ENCODE data around the gene GPR108.

The GPR108 gene

DNA sequence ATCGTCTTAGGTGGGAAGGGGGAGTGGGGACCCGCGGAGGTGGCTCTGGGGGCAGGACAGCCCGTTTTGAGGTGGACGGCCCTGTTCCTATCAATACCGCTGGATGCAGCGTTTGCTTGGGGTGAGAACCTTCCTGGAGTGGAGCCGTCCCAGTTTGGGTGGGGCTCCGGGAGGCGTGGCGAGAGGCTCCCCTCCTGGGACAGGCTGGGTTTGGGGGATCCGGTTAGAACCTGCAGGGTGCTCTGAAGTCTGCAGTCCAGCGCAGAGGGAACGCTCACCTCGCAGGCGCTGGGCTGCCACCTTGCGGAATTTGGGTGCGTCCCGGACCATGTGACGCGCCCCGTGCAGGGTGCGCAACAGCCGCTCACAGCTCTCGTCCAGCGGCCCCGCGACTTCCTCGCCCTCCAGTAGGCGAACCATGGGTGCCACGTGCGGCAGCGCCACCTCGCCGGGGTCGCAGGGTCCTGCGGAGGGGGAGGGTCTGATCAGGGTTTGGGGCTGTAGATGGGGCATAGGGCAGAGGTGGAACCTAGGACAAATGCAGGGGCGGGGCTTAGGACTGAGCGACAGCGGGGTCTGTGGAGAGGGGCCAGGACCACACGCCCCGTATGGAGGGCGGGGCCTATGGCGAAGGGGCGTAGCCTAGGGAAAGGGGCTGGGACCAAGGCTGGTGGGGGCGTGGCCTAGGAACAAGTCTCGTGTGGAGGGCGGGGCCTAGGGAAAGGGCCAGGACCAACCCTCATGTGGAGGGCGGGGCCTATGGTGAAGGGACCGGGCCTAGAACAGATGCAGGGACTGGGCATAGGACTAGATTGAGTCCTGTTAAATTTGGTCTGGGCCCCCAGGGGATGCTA lies 16.0 kb upstream of the GPR108 start:
- H3K4me3 ChIP-seq (ENCODE audit: low read depth, low read length): no peak overlapping the region
- POLR2A ChIA-PET: no interaction called here
- CTCF ChIA-PET: no interaction called here
- H3K4me1 ChIP-seq (ENCODE audit: control insufficient read depth, insufficient read depth, low read length): no peaks in the 10 kb centered on the region
- H3K36me3 ChIP-seq (ENCODE audit: control insufficient read depth in 2 of 2, insufficient read depth in 1 of 2, low read length in 2 of 2): peaks cover 22 to 46% of the 10 kb centered on the region in 2 experiments
- no peak overlapping the region for H3K27ac ChIP-seq (ENCODE audit: extremely low read depth, low read depth, low read length)
- no peaks in the 10 kb centered on the region for H3K9me3 ChIP-seq (ENCODE audit: control insufficient read depth, insufficient read depth, low read depth, low read length)
- TF ChIP-seq KLF7 (tag by site-specific recombination; IDR thresholded peaks at IDR 0.05; ENCODE audit: borderline replicate concordance) (no peak), SP2 (tag by site-specific recombination; IDR thresholded peaks at IDR 0.05) (peak; percentile 55), ZNF433 (tag by site-specific recombination; IDR thresholded peaks at IDR 0.05; ENCODE audit: low read depth) (no peak), KLF9 (tag by site-specific recombination; IDR thresholded peaks at IDR 0.05; ENCODE audit: low read depth) (peak; percentile 47; the same call in 1 of the 2 replicates), ZFP69B (tag by site-specific recombination; IDR thresholded peaks at IDR 0.05) (no peak), ZNF391 (tag by site-specific recombination; IDR thresholded peaks at IDR 0.05; ENCODE audit: borderline replicate concordance, low read depth) (no peak), ZNF549 (tag by site-specific recombination; IDR thresholded peaks at IDR 0.05) (no peak), ZNF510 (tag by site-specific recombination; IDR thresholded peaks at IDR 0.05; ENCODE audit: insufficient replicate concordance) (no peak), ZNF23 (tag by site-specific recombination; IDR thresholded peaks at IDR 0.05; ENCODE audit: borderline replicate concordance) (no peak), ZSCAN30 (tag by site-specific recombination; IDR thresholded peaks at IDR 0.05) (no peak), ZNF221 (tag by site-specific recombination; IDR thresholded peaks at IDR 0.05; ENCODE audit: borderline replicate concordance) (no peak), SP3 (tag by site-specific recombination; IDR thresholded peaks at IDR 0.05) (no peak), ZNF157 (tag by site-specific recombination; IDR thresholded peaks at IDR 0.05) (no peak), ZNF610 (tag by site-specific recombination; IDR thresholded peaks at IDR 0.05; ENCODE audit: borderline replicate concordance) (no peak), ZNF670 (tag by site-specific recombination; IDR thresholded peaks at IDR 0.05; ENCODE audit: low read depth) (no peak), ZNF311 (tag by site-specific recombination; IDR thresholded peaks at IDR 0.05; ENCODE audit: borderline replicate concordance) (no peak), ZNF202 (tag by site-specific recombination; IDR thresholded peaks at IDR 0.05; ENCODE audit: borderline replicate concordance) (no peak), ZNF266 (tag by site-specific recombination; IDR thresholded peaks at IDR 0.05; ENCODE audit: low read depth) (no peak), ZNF223 (tag by site-specific recombination; IDR thresholded peaks at IDR 0.05) (no peak), ZNF404 (tag by site-specific recombination; IDR thresholded peaks at IDR 0.05) (no peak), ZFHX2 (tag by site-specific recombination; conservative IDR thresholded peaks at IDR 0.05) (no peak), WT1 (tag by site-specific recombination; IDR thresholded peaks at IDR 0.05) (no peak), ZNF768 (tag by site-specific recombination; IDR thresholded peaks at IDR 0.05) (no peak), ZNF600 (tag by site-specific recombination; IDR thresholded peaks at IDR 0.05) (0 out of 2 replicates have a peak, but pooled peaks have one; percentile 26)
- TF ChIP-seq, protein P1, sequence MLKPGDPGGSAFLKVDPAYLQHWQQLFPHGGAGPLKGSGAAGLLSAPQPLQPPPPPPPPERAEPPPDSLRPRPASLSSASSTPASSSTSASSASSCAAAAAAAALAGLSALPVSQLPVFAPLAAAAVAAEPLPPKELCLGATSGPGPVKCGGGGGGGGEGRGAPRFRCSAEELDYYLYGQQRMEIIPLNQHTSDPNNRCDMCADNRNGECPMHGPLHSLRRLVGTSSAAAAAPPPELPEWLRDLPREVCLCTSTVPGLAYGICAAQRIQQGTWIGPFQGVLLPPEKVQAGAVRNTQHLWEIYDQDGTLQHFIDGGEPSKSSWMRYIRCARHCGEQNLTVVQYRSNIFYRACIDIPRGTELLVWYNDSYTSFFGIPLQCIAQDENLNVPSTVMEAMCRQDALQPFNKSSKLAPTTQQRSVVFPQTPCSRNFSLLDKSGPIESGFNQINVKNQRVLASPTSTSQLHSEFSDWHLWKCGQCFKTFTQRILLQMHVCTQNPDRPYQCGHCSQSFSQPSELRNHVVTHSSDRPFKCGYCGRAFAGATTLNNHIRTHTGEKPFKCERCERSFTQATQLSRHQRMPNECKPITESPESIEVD (tag by site-specific recombination; IDR thresholded peaks at IDR 0.05): no peak
- TF ChIP-seq, protein P2, sequence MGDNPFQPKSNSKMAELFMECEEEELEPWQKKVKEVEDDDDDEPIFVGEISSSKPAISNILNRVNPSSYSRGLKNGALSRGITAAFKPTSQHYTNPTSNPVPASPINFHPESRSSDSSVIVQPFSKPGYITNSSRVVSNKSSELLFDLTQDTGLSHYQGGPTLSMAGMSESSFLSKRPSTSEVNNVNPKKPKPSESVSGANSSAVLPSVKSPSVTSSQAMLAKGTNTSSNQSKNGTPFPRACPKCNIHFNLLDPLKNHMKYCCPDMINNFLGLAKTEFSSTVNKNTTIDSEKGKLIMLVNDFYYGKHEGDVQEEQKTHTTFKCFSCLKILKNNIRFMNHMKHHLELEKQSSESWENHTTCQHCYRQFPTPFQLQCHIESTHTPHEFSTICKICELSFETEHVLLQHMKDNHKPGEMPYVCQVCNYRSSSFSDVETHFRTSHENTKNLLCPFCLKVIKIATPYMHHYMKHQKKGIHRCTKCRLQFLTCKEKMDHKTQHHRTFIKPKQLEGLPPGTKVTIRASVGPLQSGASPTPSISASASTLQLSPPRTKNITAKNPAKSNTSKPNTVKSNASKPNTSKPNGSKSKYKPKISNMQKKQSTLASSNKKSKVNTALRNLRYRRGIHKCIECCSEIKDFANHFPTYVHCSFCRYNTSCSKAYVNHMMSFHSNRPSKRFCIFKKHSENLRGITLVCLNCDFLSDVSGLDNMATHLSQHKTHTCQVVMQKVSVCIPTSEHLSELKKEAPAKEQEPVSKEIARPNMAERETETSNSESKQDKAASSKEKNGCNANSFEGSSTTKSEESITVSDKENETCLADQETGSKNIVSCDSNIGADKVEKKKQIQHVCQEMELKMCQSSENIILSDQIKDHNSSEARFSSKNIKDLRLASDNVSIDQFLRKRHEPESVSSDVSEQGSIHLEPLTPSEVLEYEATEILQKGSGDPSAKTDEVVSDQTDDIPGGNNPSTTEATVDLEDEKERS (tag by site-specific recombination; IDR thresholded peaks at IDR 0.05): no peak
- TF ChIP-seq, protein P3, sequence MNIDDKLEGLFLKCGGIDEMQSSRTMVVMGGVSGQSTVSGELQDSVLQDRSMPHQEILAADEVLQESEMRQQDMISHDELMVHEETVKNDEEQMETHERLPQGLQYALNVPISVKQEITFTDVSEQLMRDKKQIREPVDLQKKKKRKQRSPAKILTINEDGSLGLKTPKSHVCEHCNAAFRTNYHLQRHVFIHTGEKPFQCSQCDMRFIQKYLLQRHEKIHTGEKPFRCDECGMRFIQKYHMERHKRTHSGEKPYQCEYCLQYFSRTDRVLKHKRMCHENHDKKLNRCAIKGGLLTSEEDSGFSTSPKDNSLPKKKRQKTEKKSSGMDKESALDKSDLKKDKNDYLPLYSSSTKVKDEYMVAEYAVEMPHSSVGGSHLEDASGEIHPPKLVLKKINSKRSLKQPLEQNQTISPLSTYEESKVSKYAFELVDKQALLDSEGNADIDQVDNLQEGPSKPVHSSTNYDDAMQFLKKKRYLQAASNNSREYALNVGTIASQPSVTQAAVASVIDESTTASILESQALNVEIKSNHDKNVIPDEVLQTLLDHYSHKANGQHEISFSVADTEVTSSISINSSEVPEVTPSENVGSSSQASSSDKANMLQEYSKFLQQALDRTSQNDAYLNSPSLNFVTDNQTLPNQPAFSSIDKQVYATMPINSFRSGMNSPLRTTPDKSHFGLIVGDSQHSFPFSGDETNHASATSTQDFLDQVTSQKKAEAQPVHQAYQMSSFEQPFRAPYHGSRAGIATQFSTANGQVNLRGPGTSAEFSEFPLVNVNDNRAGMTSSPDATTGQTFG (tag by site-specific recombination; IDR thresholded peaks at IDR 0.05; ENCODE audit: borderline replicate concordance): no peak
- TF ChIP-seq, protein P4, sequence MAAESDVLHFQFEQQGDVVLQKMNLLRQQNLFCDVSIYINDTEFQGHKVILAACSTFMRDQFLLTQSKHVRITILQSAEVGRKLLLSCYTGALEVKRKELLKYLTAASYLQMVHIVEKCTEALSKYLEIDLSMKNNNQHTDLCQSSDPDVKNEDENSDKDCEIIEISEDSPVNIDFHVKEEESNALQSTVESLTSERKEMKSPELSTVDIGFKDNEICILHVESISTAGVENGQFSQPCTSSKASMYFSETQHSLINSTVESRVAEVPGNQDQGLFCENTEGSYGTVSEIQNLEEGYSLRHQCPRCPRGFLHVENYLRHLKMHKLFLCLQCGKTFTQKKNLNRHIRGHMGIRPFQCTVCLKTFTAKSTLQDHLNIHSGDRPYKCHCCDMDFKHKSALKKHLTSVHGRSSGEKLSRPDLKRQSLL (tag by site-specific recombination; IDR thresholded peaks at IDR 0.05): no peak

All from HEK293 (cell line).